ENCODE results near the gene CLEC16A.

CLEC16A gene

GRCh38 chr16:10995565-10995964 is 51.2 kb downstream of the CLEC16A start:
- no peak for DNase-seq

- DNase-seq: no peak
Measured at GRCh38 chr16:10997485-10997884, 53.1 kb downstream of the CLEC16A start.

GRCh38 chr16:10999300-10999699 is 54.9 kb downstream of the CLEC16A start:
- no peak for DNase-seq

- no peak for DNase-seq
Measured at GRCh38 chr16:11001611-11002010, 57.2 kb downstream of the CLEC16A start.

- DNase-seq: no peak
Measured at GRCh38 chr16:11003141-11003540, 58.8 kb downstream of the CLEC16A start.

GRCh38 chr16:11004351-11004750 is 60.0 kb downstream of the CLEC16A start:
- no peak for DNase-seq

- no peak for DNase-seq
Measured at GRCh38 chr16:11004973-11005610, 60.7 kb downstream of the CLEC16A start.

- no peak for DNase-seq
Measured at GRCh38 chr16:11005611-11005975, 61.2 kb downstream of the CLEC16A start.

GRCh38 chr16:11006656-11007055 is 62.3 kb downstream of the CLEC16A start:
- DNase-seq: no peak

GRCh38 chr16:11007714-11008280 is 63.4 kb downstream of the CLEC16A start:
- DNase-seq: no peak

GRCh38 chr16:11009027-11009755 is 64.8 kb downstream of the CLEC16A start:
- DNase-seq: no peak

- no peak for DNase-seq
Measured at GRCh38 chr16:11010575-11011221, 66.3 kb downstream of the CLEC16A start.

GRCh38 chr16:11011326-11011725 is 67.0 kb downstream of the CLEC16A start:
- DNase-seq: no peak

- DNase-seq: no peak
Measured at GRCh38 chr16:11012841-11013240, 68.5 kb downstream of the CLEC16A start.

- no peak for DNase-seq
Measured at GRCh38 chr16:11014136-11014535, 69.8 kb downstream of the CLEC16A start.

- no peak for DNase-seq
Measured at GRCh38 chr16:11015076-11015475, 70.7 kb downstream of the CLEC16A start.

GRCh38 chr16:11015607-11016006 is 71.2 kb downstream of the CLEC16A start:
- DNase-seq: no peak

- DNase-seq: no peak
Measured at GRCh38 chr16:11016524-11016988, 72.2 kb downstream of the CLEC16A start.

GRCh38 chr16:11016993-11017392 is 72.6 kb downstream of the CLEC16A start:
- DNase-seq: peak; percentile 11 to 25

GRCh38 chr16:11017499-11017898 is 73.1 kb downstream of the CLEC16A start:
- no peak for DNase-seq

- no peak for DNase-seq
Measured at GRCh38 chr16:11020388-11020787, 76.0 kb downstream of the CLEC16A start.

- DNase-seq: no peak
Measured at GRCh38 chr16:11020792-11021551, 76.6 kb downstream of the CLEC16A start.

- no peak for DNase-seq
Measured at GRCh38 chr16:11022002-11022401, 77.6 kb downstream of the CLEC16A start.
